Thyroid gland (tissue), 4 donors: ENCODE results near the gene GP9.

Source experiments
- POLR2A ChIP-seq, 2 donors: fragments of 450-650 bp; IDR thresholded peaks; one replicate each; pipeline ENCODE4 v1.6.1; 2017; ENCODE audit warnings: antibody characterized with exemption in 2 of 2, mild to moderate bottlenecking in 2 of 2, moderate library complexity in 1 of 2
- TF ChIP-seq, protein P1 (sequence below), 6 experiments: fragments of 200-600 bp in 3 of 6; fragments of 450-650 bp in 3 of 6; sonication (generic) in 3 of 6; IDR thresholded peaks; one replicate each; pipeline ENCODE4 v1.5.1; 2016 to 2019; ENCODE audit warnings: antibody characterized with exemption in 6 of 6, mild to moderate bottlenecking in 2 of 6, inconsistent platforms in 1 of 6, moderate library complexity in 1 of 6

DNA sequence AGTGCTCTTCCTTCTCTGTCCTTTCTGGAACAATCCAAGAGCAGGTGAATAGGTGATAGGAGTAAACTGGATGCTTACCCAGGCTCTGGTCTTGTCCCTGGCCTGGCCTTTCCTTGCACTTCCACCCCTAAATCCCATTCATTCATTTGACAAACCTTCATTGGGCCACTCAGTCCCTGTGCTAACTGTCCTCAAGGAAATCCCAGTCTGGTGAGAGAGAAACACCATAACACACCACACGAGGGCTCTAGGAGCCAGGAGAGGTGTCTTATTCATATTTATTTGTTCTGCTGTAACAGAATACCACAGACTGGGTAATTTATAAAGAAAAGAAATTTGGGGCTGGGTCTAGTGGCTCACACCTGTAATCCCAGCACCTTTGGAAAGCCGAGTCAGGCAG lies 36.7 kb upstream of the GP9 start:
- TF ChIP-seq POLR2A (IDR thresholded peaks at IDR 0.05), result no peak
- TF ChIP-seq, protein P1, sequence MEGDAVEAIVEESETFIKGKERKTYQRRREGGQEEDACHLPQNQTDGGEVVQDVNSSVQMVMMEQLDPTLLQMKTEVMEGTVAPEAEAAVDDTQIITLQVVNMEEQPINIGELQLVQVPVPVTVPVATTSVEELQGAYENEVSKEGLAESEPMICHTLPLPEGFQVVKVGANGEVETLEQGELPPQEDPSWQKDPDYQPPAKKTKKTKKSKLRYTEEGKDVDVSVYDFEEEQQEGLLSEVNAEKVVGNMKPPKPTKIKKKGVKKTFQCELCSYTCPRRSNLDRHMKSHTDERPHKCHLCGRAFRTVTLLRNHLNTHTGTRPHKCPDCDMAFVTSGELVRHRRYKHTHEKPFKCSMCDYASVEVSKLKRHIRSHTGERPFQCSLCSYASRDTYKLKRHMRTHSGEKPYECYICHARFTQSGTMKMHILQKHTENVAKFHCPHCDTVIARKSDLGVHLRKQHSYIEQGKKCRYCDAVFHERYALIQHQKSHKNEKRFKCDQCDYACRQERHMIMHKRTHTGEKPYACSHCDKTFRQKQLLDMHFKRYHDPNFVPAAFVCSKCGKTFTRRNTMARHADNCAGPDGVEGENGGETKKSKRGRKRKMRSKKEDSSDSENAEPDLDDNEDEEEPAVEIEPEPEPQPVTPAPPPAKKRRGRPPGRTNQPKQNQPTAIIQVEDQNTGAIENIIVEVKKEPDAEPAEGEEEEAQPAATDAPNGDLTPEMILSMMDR (IDR thresholded peaks at IDR 0.05), result peak in 3 of 6 experiments; percentile 5 to 10 (median 9)
